HG02678 (cell line): ENCODE results near the gene HDDC3.
A peak's percentile ranks its signal among the peaks of the same experiment; 100 is the strongest.
"Not testable (repeated sequence)": the region's sequence is repeated elsewhere in the genome, so short reads cannot be mapped to it uniquely, and the experiment has no call there.

Experiments
- ATAC-seq: cut with Tn5 transposase; IDR thresholded peaks from one replicate; pipeline ENCODE4 v1.9.1; 2021; ENCODE audit warnings: mild to moderate bottlenecking, moderate library complexity; ENCODE audit not compliant: unreplicated experiment

HDDC3 gene

GRCh38 chr15:90933301-90933700 is 952 bp upstream of the HDDC3 start:
- no peak for ATAC-seq

DNA sequence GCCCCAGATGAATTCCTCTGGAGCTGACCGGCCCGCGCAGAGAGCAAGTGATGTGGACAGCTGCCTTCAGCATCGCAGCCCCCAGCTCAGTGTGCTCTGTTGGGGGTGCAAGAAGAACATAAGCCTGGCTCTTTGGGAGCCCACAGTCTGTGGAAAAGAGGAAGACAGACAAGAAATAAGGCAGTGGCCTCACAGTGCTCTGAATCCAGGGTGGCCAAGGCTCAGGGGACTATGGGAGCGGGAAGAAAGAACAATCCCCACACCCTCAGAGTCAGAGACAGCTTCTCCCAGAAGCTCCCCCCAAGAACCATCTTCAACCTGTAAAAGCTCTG is 277 bp upstream of the HDDC3 start:
- ATAC-seq, result no peak

DNA sequence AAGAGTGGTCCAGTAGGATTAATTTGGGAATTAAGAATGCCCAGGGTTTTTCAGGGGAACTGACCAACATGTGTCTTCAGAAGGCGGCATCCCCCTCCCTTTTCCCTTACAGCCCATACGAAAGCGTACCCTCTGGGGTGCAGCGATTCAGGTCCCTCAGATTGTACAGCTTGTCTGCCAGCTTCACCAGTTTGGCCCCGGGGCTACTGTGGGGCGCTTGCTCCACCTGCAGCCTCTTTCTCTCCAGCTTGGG is 848 bp downstream of the HDDC3 start:
- ATAC-seq, result no peak

DNA sequence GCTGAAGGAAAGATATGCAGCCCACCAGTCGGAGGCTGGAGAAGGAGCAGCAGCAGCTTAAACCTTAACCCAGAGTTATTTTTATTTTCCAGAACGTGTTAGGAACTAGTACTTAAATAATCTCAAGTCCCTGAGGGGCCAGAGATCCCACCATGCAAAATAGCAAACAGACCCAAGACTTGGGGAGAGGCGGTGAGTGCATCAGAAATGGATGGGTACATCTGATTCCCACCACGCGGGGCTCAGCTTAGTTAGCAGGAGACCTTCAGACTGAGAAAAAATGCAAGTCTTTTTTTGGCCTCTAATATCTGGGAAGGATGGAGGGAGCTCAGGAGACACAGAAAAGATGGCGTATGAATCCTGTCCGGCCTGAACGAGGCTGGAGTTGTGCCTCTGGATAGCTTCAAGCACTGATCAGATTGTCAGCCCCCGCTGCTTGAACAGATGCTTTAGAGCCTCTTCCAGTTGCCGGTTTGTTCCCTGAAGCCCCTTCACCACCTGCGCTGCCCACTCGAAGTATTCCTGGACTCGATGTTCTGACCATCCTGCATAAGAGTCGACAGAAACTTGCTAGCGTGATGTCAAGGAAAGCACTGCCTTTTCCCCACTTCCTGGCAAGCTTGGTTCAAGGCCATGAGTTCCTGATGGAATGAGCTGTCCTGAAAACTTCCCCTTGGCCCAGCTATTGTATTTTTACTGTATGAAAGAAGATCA is 1.3 kb downstream of the HDDC3 start:
- no peak for ATAC-seq

- no peak for ATAC-seq
Measured at GRCh38 chr15:90929246-90930019, 2.9 kb downstream of the HDDC3 start.

DNA sequence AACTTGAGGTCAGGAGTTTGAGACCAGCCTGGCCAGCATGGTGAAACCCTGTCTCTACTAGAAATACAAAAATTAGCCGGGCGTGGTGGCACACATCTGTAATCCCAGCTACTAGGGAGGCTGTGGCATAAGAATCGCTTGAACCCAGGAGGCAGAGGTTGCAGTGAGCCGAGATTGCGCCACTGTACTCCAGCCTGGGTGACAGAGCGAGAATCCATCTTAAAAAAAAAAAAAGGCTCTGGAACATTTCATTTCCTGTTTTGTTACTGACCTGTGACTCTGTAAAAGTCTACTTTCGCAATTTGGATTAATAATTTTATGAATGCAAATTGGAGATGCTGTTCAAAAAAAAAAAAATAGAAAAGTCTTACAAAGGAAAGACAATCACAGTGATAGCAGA is 4.2 kb downstream of the HDDC3 start:
- not testable (repeated sequence) for ATAC-seq

GRCh38 chr15:90926766-90927165 is 5.6 kb downstream of the HDDC3 start:
- ATAC-seq, result not testable (repeated sequence)

- peak; percentile 73 for ATAC-seq
Measured at GRCh38 chr15:90924375-90924774, 8.0 kb downstream of the HDDC3 start.

DNA sequence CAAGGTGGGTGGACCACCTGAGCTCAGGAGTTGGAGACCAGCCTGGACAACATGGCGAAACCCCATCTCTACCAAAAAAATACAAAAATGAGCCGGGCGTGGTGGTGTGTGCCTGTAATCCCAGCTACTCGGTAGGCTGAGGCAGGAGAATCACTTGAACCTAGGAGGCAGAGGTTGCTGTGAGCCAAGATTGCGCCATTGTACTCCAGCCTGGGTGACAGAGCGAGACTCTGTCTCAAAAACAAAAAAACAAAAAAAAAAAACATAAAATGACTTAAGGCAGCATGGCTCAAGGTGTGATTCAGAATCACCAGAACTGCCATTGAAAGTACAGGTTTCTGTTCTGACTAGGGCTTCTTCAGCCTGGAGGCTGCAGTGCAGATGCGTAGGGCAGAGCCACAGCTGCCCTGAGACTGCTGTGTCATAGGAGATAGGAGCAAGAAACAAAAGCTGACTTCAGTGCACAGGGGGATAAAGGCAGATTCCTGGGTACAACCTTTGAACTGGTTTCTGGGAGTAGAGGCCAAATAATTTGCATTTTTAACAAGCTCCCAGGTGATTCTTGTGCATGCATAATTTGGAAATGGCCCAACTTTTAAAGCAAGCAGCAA is 9.5 kb downstream of the HDDC3 start:
- ATAC-seq, result peak; percentile 62

GRCh38 chr15:90921887-90922286 is 10.5 kb downstream of the HDDC3 start:
- ATAC-seq, result no peak

DNA sequence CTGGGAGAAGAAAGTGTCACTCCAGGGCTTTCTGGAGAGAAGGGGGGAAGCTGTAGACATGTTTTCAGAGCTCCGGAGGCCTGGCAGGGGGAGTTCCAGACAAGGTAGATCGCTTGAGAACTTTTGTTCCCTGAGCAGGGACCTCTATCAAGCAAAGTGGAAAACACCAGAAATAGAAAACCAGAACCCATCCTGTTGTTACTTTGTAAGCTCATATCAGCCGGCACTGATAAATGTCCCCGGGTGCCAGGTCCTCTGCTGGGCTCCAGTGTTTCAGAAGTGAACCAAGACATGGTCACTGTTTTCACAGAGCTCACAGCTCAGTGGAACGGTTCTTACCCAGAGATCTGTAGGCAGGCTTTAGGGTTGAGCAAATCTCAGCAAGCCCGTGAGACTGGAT is 13.5 kb downstream of the HDDC3 start:
- no peak for ATAC-seq

- no peak for ATAC-seq
Measured at GRCh38 chr15:90918034-90918788, 14.1 kb downstream of the HDDC3 start.

GRCh38 chr15:90917569-90917968 is 14.8 kb downstream of the HDDC3 start:
- ATAC-seq, result no peak

DNA sequence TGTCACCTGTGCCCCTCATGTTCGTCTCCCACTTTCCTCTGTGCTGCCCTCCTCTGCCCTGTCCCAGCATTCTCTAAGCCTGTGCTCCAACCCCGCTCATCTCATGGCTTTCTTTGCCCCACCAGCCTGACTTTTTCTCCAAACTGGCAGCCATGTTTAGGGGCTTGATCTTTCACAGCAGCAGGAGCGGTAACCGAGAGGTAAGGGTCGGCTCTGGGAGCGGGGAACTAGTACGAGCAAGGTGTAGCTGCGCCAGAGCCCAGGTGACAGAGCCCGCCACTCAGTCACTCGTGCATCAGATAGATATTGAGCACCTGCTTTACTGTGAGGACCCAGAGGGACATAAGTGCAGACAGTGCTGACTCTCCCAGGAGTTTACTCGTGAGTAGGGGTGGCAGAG is 15.9 kb downstream of the HDDC3 start:
- no peak for ATAC-seq

- ATAC-seq, result no peak
Measured at GRCh38 chr15:90915808-90916440, 16.4 kb downstream of the HDDC3 start.

GRCh38 chr15:90915216-90915807 is 17.0 kb downstream of the HDDC3 start:
- no peak for ATAC-seq

DNA sequence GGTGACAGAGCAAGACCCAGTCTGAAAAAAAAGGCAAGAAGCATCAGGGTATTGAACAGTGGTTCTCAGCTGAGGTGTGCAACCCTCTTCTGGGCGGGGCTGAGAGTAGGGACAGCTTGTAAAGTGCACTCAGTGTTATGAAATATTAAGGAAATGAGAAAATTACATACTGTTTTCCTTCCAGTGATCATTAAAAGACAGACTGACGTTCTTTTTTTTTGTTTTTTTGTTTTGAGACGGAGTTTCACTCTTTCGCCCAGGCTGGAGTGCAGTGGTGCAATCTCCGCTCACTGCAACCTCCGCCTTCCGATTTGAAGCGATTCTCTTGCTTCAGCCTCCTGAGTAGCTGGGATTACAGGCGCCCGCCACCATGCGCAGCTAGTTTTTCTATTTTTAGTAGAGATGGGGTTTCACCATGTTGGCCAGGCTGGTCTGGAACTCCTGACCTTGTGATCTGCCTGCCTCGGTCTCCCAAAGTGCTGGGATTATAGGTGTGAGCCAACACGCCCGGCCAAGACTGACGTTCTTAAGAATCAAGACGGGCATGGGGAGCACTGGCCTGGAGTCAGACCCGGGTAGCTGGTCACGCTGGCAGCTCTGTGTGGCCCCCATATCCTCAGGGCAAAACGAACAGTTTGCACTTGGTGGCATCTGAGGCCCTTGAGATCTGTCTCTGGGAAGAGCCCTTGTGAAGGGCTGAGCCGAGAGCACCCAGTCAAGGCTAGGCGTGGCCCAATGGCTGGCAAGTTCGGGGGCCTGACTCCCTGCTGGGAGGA is 17.9 kb downstream of the HDDC3 start:
- ATAC-seq, result no peak

DNA sequence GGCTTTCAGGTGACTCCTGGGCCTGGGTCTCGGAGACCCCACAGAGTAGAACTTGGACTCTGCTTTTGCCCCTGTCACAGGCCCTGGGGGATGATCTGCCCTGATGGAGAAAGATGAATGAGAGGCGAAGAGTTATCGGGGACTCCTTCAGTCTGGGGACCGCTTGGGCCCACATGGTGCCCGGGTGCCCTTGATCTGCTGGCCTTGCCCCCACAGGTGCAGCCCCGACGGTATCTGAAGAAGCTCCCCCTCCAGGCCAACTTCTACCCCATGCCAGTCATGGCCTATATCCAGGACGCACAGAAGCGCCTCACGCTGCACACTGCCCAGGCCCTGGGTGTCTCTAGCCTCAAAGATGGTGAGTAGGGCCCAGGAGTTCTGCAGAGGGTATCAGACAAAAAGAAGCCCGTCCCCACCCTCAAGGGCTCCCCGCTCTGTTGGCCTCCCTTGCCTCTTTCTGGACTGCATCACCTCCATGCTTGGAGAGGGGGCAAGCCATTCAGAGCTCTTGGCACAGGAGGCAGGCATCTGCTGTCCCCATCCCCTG is 18.9 kb downstream of the HDDC3 start:
- no peak for ATAC-seq

DNA sequence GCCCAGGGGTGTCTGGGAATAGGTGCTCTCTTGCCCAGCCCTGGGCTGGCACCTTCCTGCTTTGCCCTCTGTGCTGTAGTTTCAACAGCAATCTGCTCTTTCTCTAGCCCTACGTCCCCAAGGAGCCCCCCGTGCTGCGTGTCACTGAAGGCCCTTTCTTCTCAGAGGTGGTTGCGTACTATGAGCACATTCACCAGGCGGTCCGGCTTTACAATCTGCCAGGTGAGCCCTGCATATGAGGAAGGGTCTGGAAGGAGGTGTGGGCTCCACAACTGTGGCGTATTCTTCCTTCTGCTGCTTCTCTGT is 19.6 kb downstream of the HDDC3 start:
- no peak for ATAC-seq
